Right lobe of liver (tissue), 4 donors: Measurements from ENCODE around the gene NOS3.

ENCODE experiments used
- CTCF ChIP-seq, 4 donors: fragments of 200-600 bp in 3 of 4; fragments of 450-650 bp in 1 of 4; IDR thresholded peaks; one replicate each; pipeline versions ENCODE4 v1.5.1 to v1.8.0; 2016 to 2022; ENCODE audit warnings: antibody characterized with exemption in 4 of 4, mild to moderate bottlenecking in 2 of 4
- POLR2A ChIP-seq: fragments of 450-650 bp; IDR thresholded peaks from one replicate; pipeline ENCODE4 v1.6.1; 2017; ENCODE audit warnings: antibody characterized with exemption, mild to moderate bottlenecking
- donor health status: DM: no; HTN: no; CAD: no.
- donor health status: DM: no; HTN: no; CAD: no.
- donor health status: DM: no; HTN: yes; CAD: no.

- TF ChIP-seq CTCF (IDR thresholded peaks at IDR 0.05): no peak
- TF ChIP-seq POLR2A: no peak
Measured at GRCh38 chr7:150957133-150958020, 33.4 kb upstream of the NOS3 start.
